K562 (cell line): Measurements from ENCODE around the gene GPNMB. TPM values are rescaled to one million over a fixed set of nuclear protein-coding genes. Genes with fewer than 3 reads are reported as not detected.

Experiments
- CCAR2 ChIP-seq: fragments of 200-400 bp; formaldehyde crosslinking; IDR thresholded peaks from 2 replicates; pipeline ENCODE4 v1.6.1; 2017; ENCODE audit warnings: mild to moderate bottlenecking, low read depth, low read length
- GTF2A2 ChIP-seq: IDR thresholded peaks from 2 replicates; pipeline ENCODE4 v1.6.1; 2016; ENCODE audit warnings: mild to moderate bottlenecking, missing genetic modification characterization, missing compliant biosample characterization
- HDAC1 ChIP-seq, 2 experiments: fragments of 450-650 bp; IDR thresholded peaks; 2 replicates each; pipeline ENCODE4 v1.6.1; 2016 to 2017; ENCODE audit warnings: inconsistent platforms in 1 of 2, mild to moderate bottlenecking in 1 of 2, moderate library complexity in 1 of 2
- HNRNPH1 ChIP-seq: fragments of 200-400 bp; formaldehyde crosslinking; optimal IDR thresholded peaks from 2 replicates; pipeline ENCODE3; 2017; ENCODE audit warnings: low read depth, mild to moderate bottlenecking, low read length, moderate library complexity
- HNRNPUL1 ChIP-seq: fragments of 200-400 bp; formaldehyde crosslinking; IDR thresholded peaks from 2 replicates; pipeline ENCODE4 v1.6.1; 2017; ENCODE audit warnings: low read length
- KDM1A ChIP-seq, 2 experiments: fragments of 450-650 bp; IDR thresholded peaks; 2 replicates each; pipeline ENCODE4 v1.6.1; 2016; ENCODE audit warnings: mild to moderate bottlenecking in 2 of 2
- KLF13 ChIP-seq: fragments of 450-650 bp; IDR thresholded peaks from 2 replicates; pipeline ENCODE4 v1.6.1; 2016; ENCODE audit warnings: missing genetic modification characterization, low read depth, mild to moderate bottlenecking, missing compliant biosample characterization, moderate library complexity, borderline replicate concordance
- NEUROD1 ChIP-seq: fragments of 150-350 bp; IDR thresholded peaks from 2 replicates; pipeline ENCODE4 v1.6.1; 2014; ENCODE audit warnings: borderline replicate concordance, low read length, low read depth; ENCODE audit not compliant: partially characterized antibody
- POLR2A ChIP-seq: fragments of 450-650 bp; conservative IDR thresholded peaks from 2 replicates; pipeline ENCODE4 v1.6.1; 2016
- SMAD2 ChIP-seq: fragments of 150-350 bp; IDR thresholded peaks from 2 replicates; pipeline ENCODE4 v1.6.1; 2014; ENCODE audit warnings: low read depth, mild to moderate bottlenecking, low read length
- SRF ChIP-seq, 2 experiments: fragments of 250-450, 450-650 bp in 1 of 2; sonication (Bioruptor Pico) in 1 of 2; sonication (generic) in 1 of 2; formaldehyde crosslinking; IDR thresholded peaks; 2 replicates each; pipeline versions ENCODE4 v1.5.0 to v1.5.1; 2020 to 2022; ENCODE audit warnings: mild to moderate bottlenecking in 1 of 2, missing genetic modification reagents in 1 of 2
- TFAM ChIP-seq: fragments of 250-450 bp; sonication (Bioruptor Pico); conservative IDR thresholded peaks from 2 replicates; pipeline ENCODE4 v1.5.0; 2021; ENCODE audit warnings: mild to moderate bottlenecking, moderate library complexity
- THRAP3 ChIP-seq: fragments of 450-650 bp; IDR thresholded peaks from 2 replicates; pipeline ENCODE4 v1.6.1; 2016; ENCODE audit warnings: mild to moderate bottlenecking, inconsistent platforms, borderline replicate concordance
- WHSC1 ChIP-seq: IDR thresholded peaks from one replicate; pipeline ENCODE4 v1.6.1; 2012; ENCODE audit warnings: low read length, control low read depth, inconsistent platforms
- YY1 ChIP-seq, 3 experiments: IDR thresholded peaks; 2 replicates each; pipeline ENCODE4 v1.6.1; 2011; ENCODE audit warnings: low read length in 2 of 3, mild to moderate bottlenecking in 2 of 3, moderate library complexity in 2 of 3, borderline replicate concordance in 1 of 3, control low read depth in 1 of 3, low read depth in 1 of 3; ENCODE audit not compliant: insufficient read depth in 3 of 3, insufficient replicate concordance in 2 of 3, control insufficient read depth in 1 of 3, insufficient read length in 1 of 3; ENCODE audit errors: extremely low read depth in 1 of 3
- ZFP30 ChIP-seq: fragments of 250-450 bp; sonication (Bioruptor Pico); IDR thresholded peaks from 2 replicates; pipeline ENCODE4 v1.8.0; 2022; ENCODE audit warnings: moderate library complexity, mild to moderate bottlenecking, inconsistent platforms, borderline replicate concordance
- ZNF224 ChIP-seq: sonication (generic); formaldehyde crosslinking; IDR thresholded peaks from 2 replicates; pipeline ENCODE4 v1.8.0; 2022; ENCODE audit warnings: mild to moderate bottlenecking, missing genetic modification reagents
- ZNF436 ChIP-seq: fragments of 250-450, 450-650 bp; sonication (Bioruptor Pico); formaldehyde crosslinking; IDR thresholded peaks from 2 replicates; pipeline ENCODE4 v1.7.0; 2020; ENCODE audit warnings: mild to moderate bottlenecking
- ZNF584 ChIP-seq: fragments of 200-800 bp; sonication (Bioruptor generic); IDR thresholded peaks from 2 replicates; pipeline ENCODE4 v1.6.1; 2016; ENCODE audit warnings: low read depth, mild to moderate bottlenecking, missing genetic modification characterization, missing compliant biosample characterization
- ZNF586 ChIP-seq: fragments of 450-650 bp; formaldehyde crosslinking; conservative IDR thresholded peaks from 2 replicates; pipeline ENCODE4 v1.4.0; 2020; ENCODE audit warnings: mild to moderate bottlenecking, moderate library complexity
- ZNF830 ChIP-seq: fragments of 250-450 bp; sonication (Bioruptor Pico); IDR thresholded peaks from 2 replicates; pipeline ENCODE4 v1.5.0; 2021; ENCODE audit warnings: mild to moderate bottlenecking
- polyA plus RNA-seq, 8 experiments: library from polyadenylated mRNA; depleted of rRNA in 4 of 8; stranded (reverse) in 5 of 8; unstranded in 3 of 8; fragments of >200 nt; fragmentation: Nextera tagmentation in 2 of 8; fragmentation: Illumina TruSeq in 1 of 8; extraction: Ambion mirVana in 2 of 8; extraction: Trizol in 1 of 8; gene quantifications; 2 replicates each; pipeline versions ENCODE4 v1.2.1 to v1.2.3, GENCODE V29; 2011 to 2014; ENCODE audit warnings: inconsistent platforms in 1 of 8, missing spikeins in 1 of 8
- total RNA-seq, 7 experiments: library from RNA; depleted of rRNA in 6 of 7; stranded (reverse); fragments of >200 nt in 6 of 7; fragmentation: Illumina TruSeq in 2 of 7; extraction: Trizol in 2 of 7; gene quantifications; 2 replicates each; pipeline versions ENCODE4 v1.2.1 to v1.2.3, GENCODE V29; 2011 to 2021; ENCODE audit warnings: low replicate concordance in 1 of 7
- TF ChIP-seq, protein P1 (sequence below): fragments of 450-650 bp; IDR thresholded peaks from 2 replicates; pipeline ENCODE4 v1.6.1; 2017; ENCODE audit warnings: antibody characterized with exemption, mild to moderate bottlenecking
- TF ChIP-seq, protein P2 (sequence below): fragments of 450-650 bp; formaldehyde crosslinking; IDR thresholded peaks from 2 replicates; pipeline ENCODE4 v1.4.0; 2020; ENCODE audit warnings: mild to moderate bottlenecking

Gene GPNMB
- total and polyA plus RNA-seq, 9 of the 15 experiments (the other 6 are each of a cell fraction or from before 2014, with no cell fraction given): 0.15 to 0.72 (median 0.33) TPM

DNA sequence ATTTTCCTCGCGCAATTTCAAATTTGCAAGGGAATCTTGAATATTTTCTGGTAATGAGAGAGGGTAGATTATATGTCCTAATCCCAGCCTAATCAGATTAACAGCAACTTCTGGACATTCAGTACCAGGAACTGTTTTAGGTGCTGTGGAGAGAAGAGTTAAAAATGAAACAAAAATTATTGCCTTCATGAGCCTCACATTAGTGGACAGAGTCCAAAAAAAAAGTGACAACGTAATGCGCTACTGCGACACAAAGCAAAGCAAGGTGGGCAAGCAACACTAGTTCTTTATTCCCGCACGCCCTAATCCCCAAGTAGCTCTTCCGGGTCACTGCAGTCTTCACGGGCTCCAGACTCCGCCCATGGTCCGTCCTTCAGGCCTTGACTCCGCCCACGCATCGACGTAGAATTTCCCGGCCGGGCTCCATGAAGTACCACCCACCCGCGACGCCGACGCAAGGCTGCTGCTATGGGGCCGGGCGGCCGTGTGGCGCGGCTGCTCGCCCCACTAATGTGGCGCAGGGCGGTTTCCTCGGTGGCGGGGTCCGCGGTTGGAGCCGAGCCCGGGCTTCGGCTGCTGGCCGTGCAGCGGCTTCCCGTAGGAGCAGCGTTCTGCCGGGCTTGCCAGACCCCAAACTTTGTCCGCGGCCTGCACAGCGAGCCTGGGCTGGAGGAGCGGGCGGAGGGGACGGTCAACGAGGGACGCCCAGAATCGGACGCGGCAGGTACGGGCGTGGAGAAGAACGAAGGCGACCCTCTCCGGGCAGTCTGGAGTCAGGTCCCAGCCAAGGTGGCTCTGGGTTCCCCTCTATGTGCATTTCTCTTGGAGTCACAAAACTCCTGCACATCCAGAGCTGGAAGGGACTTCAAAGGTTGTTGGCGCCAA, 52.6 kb downstream of the GPNMB start, which contains the start of gene MALSU1 (continued):
- TF ChIP-seq, protein P1, sequence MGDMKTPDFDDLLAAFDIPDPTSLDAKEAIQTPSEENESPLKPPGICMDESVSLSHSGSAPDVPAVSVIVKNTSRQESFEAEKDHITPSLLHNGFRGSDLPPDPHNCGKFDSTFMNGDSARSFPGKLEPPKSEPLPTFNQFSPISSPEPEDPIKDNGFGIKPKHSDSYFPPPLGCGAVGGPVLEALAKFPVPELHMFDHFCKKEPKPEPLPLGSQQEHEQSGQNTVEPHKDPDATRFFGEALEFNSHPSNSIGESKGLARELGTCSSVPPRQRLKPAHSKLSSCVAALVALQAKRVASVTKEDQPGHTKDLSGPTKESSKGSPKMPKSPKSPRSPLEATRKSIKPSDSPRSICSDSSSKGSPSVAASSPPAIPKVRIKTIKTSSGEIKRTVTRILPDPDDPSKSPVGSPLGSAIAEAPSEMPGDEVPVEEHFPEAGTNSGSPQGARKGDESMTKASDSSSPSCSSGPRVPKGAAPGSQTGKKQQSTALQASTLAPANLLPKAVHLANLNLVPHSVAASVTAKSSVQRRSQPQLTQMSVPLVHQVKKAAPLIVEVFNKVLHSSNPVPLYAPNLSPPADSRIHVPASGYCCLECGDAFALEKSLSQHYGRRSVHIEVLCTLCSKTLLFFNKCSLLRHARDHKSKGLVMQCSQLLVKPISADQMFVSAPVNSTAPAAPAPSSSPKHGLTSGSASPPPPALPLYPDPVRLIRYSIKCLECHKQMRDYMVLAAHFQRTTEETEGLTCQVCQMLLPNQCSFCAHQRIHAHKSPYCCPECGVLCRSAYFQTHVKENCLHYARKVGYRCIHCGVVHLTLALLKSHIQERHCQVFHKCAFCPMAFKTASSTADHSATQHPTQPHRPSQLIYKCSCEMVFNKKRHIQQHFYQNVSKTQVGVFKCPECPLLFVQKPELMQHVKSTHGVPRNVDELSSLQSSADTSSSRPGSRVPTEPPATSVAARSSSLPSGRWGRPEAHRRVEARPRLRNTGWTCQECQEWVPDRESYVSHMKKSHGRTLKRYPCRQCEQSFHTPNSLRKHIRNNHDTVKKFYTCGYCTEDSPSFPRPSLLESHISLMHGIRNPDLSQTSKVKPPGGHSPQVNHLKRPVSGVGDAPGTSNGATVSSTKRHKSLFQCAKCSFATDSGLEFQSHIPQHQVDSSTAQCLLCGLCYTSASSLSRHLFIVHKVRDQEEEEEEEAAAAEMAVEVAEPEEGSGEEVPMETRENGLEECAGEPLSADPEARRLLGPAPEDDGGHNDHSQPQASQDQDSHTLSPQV: peak; percentile 92
- TF ChIP-seq KLF13 (tag) (0 out of 2 replicates have a peak, but pooled peaks have one; percentile 13), POLR2A (peak; percentile 94), ZNF224 (no peak), TFAM (CRISPR knock-in tag) (no peak), ZFP30 (no peak), ZNF830 (CRISPR knock-in tag) (no peak), ZNF436 (0 out of 2 replicates have a peak, but pooled peaks have one; percentile 50), ZNF584 (CRISPR knock-in tag) (no peak), ZNF586 (no peak), HDAC1 (IDR thresholded peaks at IDR 0.05) (peak in 1 of 2 experiments; percentile 96; a peak in 2 of 4 replicates), GTF2A2 (tag) (no peak), KDM1A (IDR thresholded peaks at IDR 0.05) (no peak), WHSC1 (no peak), YY1 (IDR thresholded peaks at IDR 0.05; ENCODE audit: borderline replicate concordance in 1 of 3, control insufficient read depth in 1 of 3, extremely low read depth in 1 of 3, insufficient read depth in 3 of 3, insufficient read length in 1 of 3, insufficient replicate concordance in 2 of 3, low read depth in 1 of 3, low read length in 2 of 3) (peak in 2 of 3 experiments; percentile 83 to 85), CCAR2 (no peak), HNRNPUL1 (no peak), HNRNPH1 (no peak), NEUROD1 (no peak), THRAP3 (no peak), SMAD2 (no peak), SRF (CRISPR knock-in tag; IDR thresholded peaks at IDR 0.05) (peak in 1 of 2 experiments; percentile 67; a peak in 1 of 4 replicates)
- TF ChIP-seq, protein P2, sequence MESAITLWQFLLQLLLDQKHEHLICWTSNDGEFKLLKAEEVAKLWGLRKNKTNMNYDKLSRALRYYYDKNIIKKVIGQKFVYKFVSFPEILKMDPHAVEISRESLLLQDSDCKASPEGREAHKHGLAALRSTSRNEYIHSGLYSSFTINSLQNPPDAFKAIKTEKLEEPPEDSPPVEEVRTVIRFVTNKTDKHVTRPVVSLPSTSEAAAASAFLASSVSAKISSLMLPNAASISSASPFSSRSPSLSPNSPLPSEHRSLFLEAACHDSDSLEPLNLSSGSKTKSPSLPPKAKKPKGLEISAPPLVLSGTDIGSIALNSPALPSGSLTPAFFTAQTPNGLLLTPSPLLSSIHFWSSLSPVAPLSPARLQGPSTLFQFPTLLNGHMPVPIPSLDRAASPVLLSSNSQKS (CRISPR knock-in tag): no peak
